Measurements from ENCODE around the gene TRPM6. TPM values are rescaled to one million over a fixed set of nuclear protein-coding genes. Genes with fewer than 3 reads are reported as not detected.

Gene TRPM6
- total RNA-seq, 1 donor from 2014 or later = 9.1 TPM

- no peaks in the 10 kb centered on the region for H3K9me3 ChIP-seq
- no peak overlapping the region for H3K27ac ChIP-seq
- TF ChIP-seq CTCF (IDR thresholded peaks at IDR 0.05) (no peak), POLR2A (IDR thresholded peaks at IDR 0.05) (no peak), POLR2AphosphoS5 (IDR thresholded peaks at IDR 0.05; ENCODE audit: insufficient read depth in 1 of 2, low read depth in 1 of 2) (no peak)
- H3K27me3 ChIP-seq = no peaks in the 10 kb centered on the region
- no peak overlapping the region for H3K4me3 ChIP-seq
- no peak for DNase-seq (ENCODE audit: extremely low spot score in 2 of 2)
- intact Hi-C loops (cut with DNase I) = no loop called here
- no peaks in the 10 kb centered on the region for H3K36me3 ChIP-seq
- H3K4me1 ChIP-seq = no peaks in the 10 kb centered on the region
Observed at GRCh38 chr9:74729136-74729695, 158.5 kb downstream of the TRPM6 start.

- Histone ChIP-seq H3K27me3 (no peaks in the 10 kb centered on the region), H3K27ac (no peak overlapping the region), H3K4me3 (no peak overlapping the region), H3K36me3 (no peaks in the 10 kb centered on the region), H3K4me1 (no peaks in the 10 kb centered on the region), H3K9me3 (no peaks in the 10 kb centered on the region)
- intact Hi-C loops (cut with DNase I) = no loop called here
- TF ChIP-seq CTCF (IDR thresholded peaks at IDR 0.05) (no peak), POLR2AphosphoS5 (IDR thresholded peaks at IDR 0.05; ENCODE audit: insufficient read depth in 1 of 2, low read depth in 1 of 2) (no peak), POLR2A (IDR thresholded peaks at IDR 0.05) (no peak)
- no peak for DNase-seq (ENCODE audit: extremely low spot score in 2 of 2)
Observed at GRCh38 chr9:74728176-74728575, 159.5 kb downstream of the TRPM6 start.

GRCh38 chr9:74726581-74726980 lies 161.1 kb downstream of the TRPM6 start:
- intact Hi-C loops (cut with DNase I) = no loop called here
- Histone ChIP-seq H3K36me3 (no peaks in the 10 kb centered on the region), H3K9me3 (no peaks in the 10 kb centered on the region), H3K4me3 (no peak overlapping the region), H3K4me1 (no peaks in the 10 kb centered on the region), H3K27me3 (no peaks in the 10 kb centered on the region), H3K27ac (no peak overlapping the region)
- no peak for DNase-seq (ENCODE audit: extremely low spot score in 2 of 2)
- TF ChIP-seq CTCF (IDR thresholded peaks at IDR 0.05) = no peak
- no peak for TF ChIP-seq POLR2AphosphoS5 (IDR thresholded peaks at IDR 0.05; ENCODE audit: insufficient read depth in 1 of 2, low read depth in 1 of 2)
- no peak for TF ChIP-seq POLR2A (IDR thresholded peaks at IDR 0.05)

- no peak overlapping the region for H3K4me3 ChIP-seq
- H3K9me3 ChIP-seq = no peaks in the 10 kb centered on the region
- H3K4me1 ChIP-seq = no peaks in the 10 kb centered on the region
- DNase-seq (ENCODE audit: extremely low spot score in 2 of 2) = no peak
- TF ChIP-seq CTCF (IDR thresholded peaks at IDR 0.05) (no peak), POLR2AphosphoS5 (IDR thresholded peaks at IDR 0.05; ENCODE audit: insufficient read depth in 1 of 2, low read depth in 1 of 2) (no peak), POLR2A (IDR thresholded peaks at IDR 0.05) (no peak)
- H3K27ac ChIP-seq = no peak overlapping the region
- no peaks in the 10 kb centered on the region for H3K27me3 ChIP-seq
- intact Hi-C loops (cut with DNase I) = no loop called here
- no peaks in the 10 kb centered on the region for H3K36me3 ChIP-seq
Observed at GRCh38 chr9:74724317-74724716, 163.4 kb downstream of the TRPM6 start.

- Histone ChIP-seq H3K27me3 (no peaks in the 10 kb centered on the region), H3K27ac (no peak overlapping the region), H3K4me3 (no peak overlapping the region), H3K4me1 (no peaks in the 10 kb centered on the region), H3K36me3 (no peaks in the 10 kb centered on the region), H3K9me3 (no peaks in the 10 kb centered on the region)
- DNase-seq (ENCODE audit: extremely low spot score in 2 of 2) = no peak
- intact Hi-C loops (cut with DNase I) = no loop called here
- no peak for TF ChIP-seq POLR2A (IDR thresholded peaks at IDR 0.05)
- no peak for TF ChIP-seq POLR2AphosphoS5 (IDR thresholded peaks at IDR 0.05; ENCODE audit: insufficient read depth in 1 of 2, low read depth in 1 of 2)
- TF ChIP-seq CTCF (IDR thresholded peaks at IDR 0.05) = no peak
Observed at GRCh38 chr9:74721696-74722660, 165.7 kb downstream of the TRPM6 start.

Measured in vagina (tissue), 2 donors.